C4-2B (cell line): ENCODE results near the gene LARP4B.

ENCODE experiments used
- H3K27ac ChIP-seq: fragments of 450-650 bp; 2 replicates; pipeline ENCODE4 v1.5.1; 2017
- ZFX ChIP-seq: fragments of 450-650 bp; IDR thresholded peaks from 2 replicates; pipeline ENCODE4 v1.6.1; 2017
- TF ChIP-seq, protein P1 (sequence below): fragments of 450-650 bp; conservative IDR thresholded peaks from 2 replicates; pipeline ENCODE4 v1.5.1; 2017; ENCODE audit warnings: mild to moderate bottlenecking

The LARP4B gene

GRCh38 chr10:804787-805619, 126.5 kb downstream of the LARP4B start:
- no peak overlapping the region for H3K27ac ChIP-seq
- TF ChIP-seq, protein P1, sequence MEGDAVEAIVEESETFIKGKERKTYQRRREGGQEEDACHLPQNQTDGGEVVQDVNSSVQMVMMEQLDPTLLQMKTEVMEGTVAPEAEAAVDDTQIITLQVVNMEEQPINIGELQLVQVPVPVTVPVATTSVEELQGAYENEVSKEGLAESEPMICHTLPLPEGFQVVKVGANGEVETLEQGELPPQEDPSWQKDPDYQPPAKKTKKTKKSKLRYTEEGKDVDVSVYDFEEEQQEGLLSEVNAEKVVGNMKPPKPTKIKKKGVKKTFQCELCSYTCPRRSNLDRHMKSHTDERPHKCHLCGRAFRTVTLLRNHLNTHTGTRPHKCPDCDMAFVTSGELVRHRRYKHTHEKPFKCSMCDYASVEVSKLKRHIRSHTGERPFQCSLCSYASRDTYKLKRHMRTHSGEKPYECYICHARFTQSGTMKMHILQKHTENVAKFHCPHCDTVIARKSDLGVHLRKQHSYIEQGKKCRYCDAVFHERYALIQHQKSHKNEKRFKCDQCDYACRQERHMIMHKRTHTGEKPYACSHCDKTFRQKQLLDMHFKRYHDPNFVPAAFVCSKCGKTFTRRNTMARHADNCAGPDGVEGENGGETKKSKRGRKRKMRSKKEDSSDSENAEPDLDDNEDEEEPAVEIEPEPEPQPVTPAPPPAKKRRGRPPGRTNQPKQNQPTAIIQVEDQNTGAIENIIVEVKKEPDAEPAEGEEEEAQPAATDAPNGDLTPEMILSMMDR, result no peak
- no peak for TF ChIP-seq ZFX

DNA sequence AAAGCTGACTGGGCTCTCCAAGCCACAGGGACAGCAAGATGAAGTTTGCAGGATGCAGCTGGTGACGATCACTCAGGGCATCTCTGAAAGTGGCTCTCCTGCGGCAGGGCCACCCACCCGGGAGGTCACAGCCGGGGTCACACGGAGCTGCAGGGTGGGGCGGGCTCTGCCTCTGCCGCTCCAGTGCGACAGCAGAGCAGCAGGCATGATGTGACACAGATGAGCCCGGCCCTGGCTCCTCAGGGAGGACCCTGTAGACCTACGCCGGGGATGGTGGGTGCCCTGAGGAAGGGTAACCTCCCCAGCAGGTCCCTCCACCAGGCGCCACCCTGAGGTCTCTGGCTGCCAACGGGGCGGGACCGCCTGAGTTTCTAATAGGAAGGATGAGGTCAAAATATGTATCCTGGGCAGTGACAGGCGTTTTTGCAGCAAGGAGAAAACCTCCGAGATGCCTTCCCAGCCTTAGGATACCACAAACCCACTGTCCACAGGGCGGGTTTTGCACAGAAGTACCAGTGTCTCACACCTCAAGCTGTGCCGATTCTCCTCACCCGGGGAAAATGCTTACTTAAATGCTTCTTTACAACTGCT, 127.2 kb downstream of the LARP4B start:
- no peak overlapping the region for H3K27ac ChIP-seq
- no peak for TF ChIP-seq ZFX
- TF ChIP-seq, protein P1, result no peak

- H3K27ac ChIP-seq, result no peak overlapping the region
- TF ChIP-seq, protein P1, result no peak
- TF ChIP-seq ZFX, result no peak
These were observed 128.3 kb downstream of the LARP4B start for GRCh38 chr10:803041-803741.

- TF ChIP-seq, protein P1, result no peak
- no peak for TF ChIP-seq ZFX
- no peak overlapping the region for H3K27ac ChIP-seq
These were observed 129.0 kb downstream of the LARP4B start for GRCh38 chr10:802506-802905.

DNA sequence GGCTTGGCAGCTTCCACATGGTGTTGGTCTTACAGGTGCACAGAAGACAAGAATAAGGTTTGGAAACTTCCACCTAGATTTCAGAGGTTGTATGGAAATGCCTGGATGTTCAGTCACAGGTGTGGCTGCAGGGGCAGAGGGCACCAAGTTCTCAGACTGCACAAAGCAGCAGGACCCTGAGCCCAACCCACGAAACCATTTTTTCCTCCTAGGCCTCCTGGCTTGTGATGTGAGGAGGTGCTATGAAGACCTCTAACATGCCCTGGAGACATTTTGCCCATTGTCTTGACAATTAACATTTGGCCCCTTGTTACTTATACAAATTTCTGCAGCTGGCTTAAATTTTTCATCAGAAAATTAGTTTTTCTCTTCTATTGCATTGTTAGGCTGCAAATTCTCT, 134.3 kb downstream of the LARP4B start:
- TF ChIP-seq ZFX, result no peak
- TF ChIP-seq, protein P1, result no peak
- no peak overlapping the region for H3K27ac ChIP-seq

DNA sequence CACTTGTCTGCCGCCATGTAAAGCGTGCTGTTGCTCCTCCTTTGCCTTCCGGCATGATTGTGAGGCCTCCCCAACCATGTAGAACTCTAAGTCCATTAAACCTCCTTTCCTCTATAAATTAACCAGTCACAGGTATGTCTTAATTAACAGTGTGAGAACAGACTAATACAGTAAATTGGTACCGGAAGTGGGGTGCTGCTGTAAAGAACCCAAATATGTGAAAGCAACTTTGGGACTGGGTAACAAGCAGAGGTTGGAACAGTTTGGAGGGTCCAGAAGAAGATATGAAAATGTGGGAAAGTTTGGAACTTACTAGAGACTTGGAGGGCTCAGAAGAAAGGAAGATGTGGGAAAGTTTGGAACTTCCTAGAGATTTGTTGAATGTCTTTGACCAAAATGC, 135.3 kb downstream of the LARP4B start:
- no peak overlapping the region for H3K27ac ChIP-seq
- TF ChIP-seq, protein P1, result no peak
- no peak for TF ChIP-seq ZFX

- no peak for TF ChIP-seq ZFX
- TF ChIP-seq, protein P1, result no peak; the same call in 1 of the 2 replicates
These were observed 137.0 kb downstream of the LARP4B start for GRCh38 chr10:794382-794956.

More at GRCh38 chr10:794382-794956, 137.0 kb downstream of the LARP4B start:
- no peak overlapping the region for H3K27ac ChIP-seq
